HepG2 (cell line): ENCODE measurements around the gene RBPJ. TPM values are rescaled to one million over a fixed set of nuclear protein-coding genes. Genes with fewer than 3 reads are reported as not detected.

Source experiments
- CEBPB ChIP-seq: IDR thresholded peaks from 2 replicates; pipeline ENCODE4 v1.6.1; 2011; ENCODE audit warnings: low read depth, low read length, improper control_type of control experiment, borderline replicate concordance
- FOXK2 ChIP-seq: fragments of 450-650 bp; IDR thresholded peaks from 2 replicates; pipeline ENCODE4 v1.6.1; 2016
- HDAC6 ChIP-seq: fragments of 200-600 bp; sonication (generic); IDR thresholded peaks from 2 replicates; pipeline ENCODE4 v1.7.0; 2017; ENCODE audit warnings: mild to moderate bottlenecking, antibody characterized with exemption, low read length, low read depth
- HMGA1 ChIP-seq: sonication (generic); formaldehyde crosslinking; conservative IDR thresholded peaks from 2 replicates; pipeline ENCODE4 v1.4.0; 2020; ENCODE audit warnings: missing genetic modification reagents
- HNRNPK ChIP-seq: fragments of 200-400 bp; formaldehyde crosslinking; IDR thresholded peaks from 2 replicates; pipeline ENCODE4 v1.6.1; 2018; ENCODE audit warnings: low read length, low read depth, moderate library complexity, mild to moderate bottlenecking; ENCODE audit not compliant: poor library complexity, severe bottlenecking
- IRF1 ChIP-seq: sonication (generic); formaldehyde crosslinking; IDR thresholded peaks from 2 replicates; pipeline ENCODE4 v1.4.0; 2020; ENCODE audit warnings: low read depth, mild to moderate bottlenecking, missing genetic modification reagents
- MLXIP ChIP-seq: sonication (generic); formaldehyde crosslinking; IDR thresholded peaks from 2 replicates; pipeline ENCODE4 v1.9.0; 2021; ENCODE audit warnings: missing genetic modification reagents, borderline replicate concordance
- NR1H2 ChIP-seq: sonication (generic); formaldehyde crosslinking; IDR thresholded peaks from 2 replicates; pipeline ENCODE4 v1.8.1; 2022; ENCODE audit warnings: low read depth, missing genetic modification reagents, borderline replicate concordance
- PITX1 ChIP-seq: sonication (generic); formaldehyde crosslinking; IDR thresholded peaks from 2 replicates; pipeline ENCODE4 v1.5.1; 2020; ENCODE audit warnings: mild to moderate bottlenecking, missing genetic modification reagents
- SAFB2 ChIP-seq: sonication (generic); formaldehyde crosslinking; IDR thresholded peaks from 2 replicates; pipeline ENCODE4 v1.5.1; 2020; ENCODE audit warnings: missing genetic modification reagents, low read depth, mild to moderate bottlenecking, borderline replicate concordance
- ZFP1 ChIP-seq: IDR thresholded peaks from 2 replicates; pipeline ENCODE4 v1.6.1; 2016
- ZNF24 ChIP-seq: fragments of 450-650 bp; IDR thresholded peaks from 2 replicates; pipeline ENCODE4 v1.6.1; 2017; ENCODE audit warnings: antibody characterized with exemption, mild to moderate bottlenecking
- ZNF280D ChIP-seq: sonication (generic); formaldehyde crosslinking; IDR thresholded peaks from 2 replicates; pipeline ENCODE4 v1.5.1; 2020; ENCODE audit warnings: mild to moderate bottlenecking, missing genetic modification reagents
- ZNF512 ChIP-seq: sonication (generic); formaldehyde crosslinking; IDR thresholded peaks from 2 replicates; pipeline ENCODE4 v1.4.0; 2020; ENCODE audit warnings: mild to moderate bottlenecking, missing genetic modification reagents
- ZNF547 ChIP-seq: sonication (generic); formaldehyde crosslinking; IDR thresholded peaks from 2 replicates; pipeline ENCODE4 v1.5.1; 2020; ENCODE audit warnings: mild to moderate bottlenecking, missing genetic modification reagents
- ZNF687 ChIP-seq: sonication (generic); formaldehyde crosslinking; IDR thresholded peaks from 2 replicates; pipeline ENCODE4 v1.5.1; 2020; ENCODE audit warnings: mild to moderate bottlenecking, missing genetic modification reagents, moderate library complexity
- ZNF768 ChIP-seq: sonication (generic); formaldehyde crosslinking; IDR thresholded peaks from 2 replicates; pipeline ENCODE4 v1.4.0; 2020; ENCODE audit warnings: missing genetic modification reagents
- polyA plus RNA-seq, 8 experiments: library from polyadenylated mRNA; depleted of rRNA in 3 of 8; stranded (reverse) in 7 of 8; unstranded in 1 of 8; fragments of >200 nt; fragmentation: Illumina TruSeq in 4 of 8; extraction: Trizol in 4 of 8; gene quantifications; 2 replicates each; pipeline versions ENCODE4 v1.2.1 to v1.2.3, GENCODE V29; 2011 to 2016; ENCODE audit warnings: low read depth in 4 of 8, missing spikeins in 1 of 8, mixed read lengths in 1 of 8; ENCODE audit not compliant: insufficient read depth in 1 of 8
- total RNA-seq, 5 experiments: library from RNA; depleted of rRNA; stranded (reverse); fragments of >200 nt; fragmentation: Illumina TruSeq; extraction: Trizol; gene quantifications; 2 replicates each; pipeline ENCODE4 v1.2.3, GENCODE V29; 2016; ENCODE audit warnings: low read depth in 1 of 5

RBPJ gene
- total and polyA plus RNA-seq, 2 of the 13 experiments (the other 11 are each of a cell fraction or from before 2014, with no cell fraction given), result 25.9 to 33.2 TPM

- TF ChIP-seq ZNF687 (CRISPR knock-in tag) (no peak), HMGA1 (no peak), NR1H2 (no peak), ZNF512 (CRISPR knock-in tag) (no peak), ZNF280D (CRISPR knock-in tag) (no peak), HDAC6 (no peak), ZNF24 (no peak), HNRNPK (no peak), PITX1 (CRISPR knock-in tag) (peak; percentile 97), ZFP1 (no peak), FOXK2 (peak; percentile 23; the same call in 1 of the 2 replicates), MLXIP (CRISPR knock-in tag) (no peak), ZNF768 (CRISPR knock-in tag) (no peak; the same call in 1 of the 2 replicates), CEBPB (peak; percentile 94), SAFB2 (CRISPR knock-in tag) (no peak), ZNF547 (no peak), IRF1 (no peak)
Observed at GRCh38 chr4:26372525-26373172, 51.8 kb downstream of the RBPJ start (continued).
